Pulmonary artery endothelial cell (primary cell): Measurements from ENCODE around the gene AMY2A. TPM values are rescaled to one million over a fixed set of nuclear protein-coding genes. Genes with fewer than 3 reads are reported as not detected.
"Not testable (repeated sequence)": the region's sequence is repeated elsewhere in the genome, so short reads cannot be mapped to it uniquely, and the experiment has no call there.

Source experiments
- DNase-seq: peaks from one replicate; pipeline ENCODE4 v3.0.0-alpha.2; 2011; ENCODE audit warnings: low read depth, low spot score
- total RNA-seq: library from RNA; depleted of rRNA; stranded (reverse); fragments of >200 nt; gene quantifications from 2 replicates; pipeline ENCODE4 v1.2.3, GENCODE V29; 2014

AMY2A gene
- not detected in 2 replicates for total RNA-seq

DNA sequence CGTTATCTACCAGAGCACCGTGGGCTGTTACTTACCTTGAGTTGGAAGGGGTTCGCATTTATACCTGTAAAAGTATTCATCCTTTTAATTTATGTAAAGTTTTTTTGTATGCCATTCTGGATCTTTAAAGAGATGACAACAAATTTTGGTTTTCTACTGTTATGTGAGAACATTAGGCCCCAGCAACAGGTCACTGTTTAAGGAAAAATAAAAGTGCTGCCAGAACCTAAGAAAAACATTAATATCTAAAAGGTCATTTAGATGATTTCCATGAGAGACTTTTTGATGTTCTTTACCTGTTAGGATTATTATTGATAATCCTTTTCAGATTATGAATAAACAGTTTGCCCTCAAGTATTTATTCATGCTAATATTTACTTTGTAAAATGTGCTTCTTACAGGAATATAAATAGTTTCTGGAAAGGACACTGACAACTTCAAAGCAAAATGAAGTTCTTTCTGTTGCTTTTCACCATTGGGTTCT lies at the start of gene AMY2A:
Gene AMY2A, plus strand, starts transcription at position 434 of the 484 bp plus-strand sequence. Its CDS starts 14 bp downstream, at position 448.
- not testable (repeated sequence) for DNase-seq

DNA sequence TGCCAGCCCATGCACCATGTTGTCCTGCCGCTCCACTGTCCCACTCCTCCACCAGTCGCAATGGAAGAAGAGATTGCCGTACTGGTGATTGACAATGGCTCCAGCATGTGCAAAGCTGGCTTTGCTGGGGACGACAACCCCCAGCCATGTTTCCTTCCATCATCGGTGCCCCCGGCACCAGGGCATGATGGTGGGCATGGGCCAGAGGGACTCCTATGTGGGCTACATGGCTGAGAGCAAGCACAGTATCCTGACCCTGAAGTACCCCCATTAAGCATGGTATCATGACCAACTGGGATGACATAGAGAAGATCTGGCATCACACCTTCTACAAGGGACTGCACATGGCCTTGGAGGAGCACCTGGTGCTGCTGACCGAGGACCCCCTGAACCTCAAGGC lies 47.7 kb upstream of the AMY2A start:
- DNase-seq = no peak

DNA sequence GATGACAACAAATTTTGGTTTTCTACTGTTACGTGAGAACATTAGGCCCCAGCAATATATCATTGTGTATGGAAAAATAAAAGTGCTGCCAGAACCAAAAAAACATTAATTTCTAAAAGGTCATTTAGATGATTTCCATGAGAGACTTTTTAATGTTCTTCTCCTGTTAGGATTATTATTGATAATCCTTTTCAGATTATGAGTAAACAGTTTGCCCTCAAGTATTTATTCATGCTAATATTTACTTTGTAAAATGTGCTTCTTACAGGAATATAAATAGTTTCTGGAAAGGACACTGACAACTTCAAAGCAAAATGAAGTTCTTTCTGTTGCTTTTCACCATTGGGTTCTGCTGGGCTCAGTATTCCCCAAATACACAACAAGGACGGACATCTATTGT lies 45.9 kb upstream of the AMY2A start, which contains the start of gene AMY2B:
Gene AMY2B, plus strand, starts transcription at position 301 of the 400 bp plus-strand sequence. Its CDS starts 14 bp downstream, at position 315.
- DNase-seq = not testable (repeated sequence)

GRCh38 chr1:103576065-103576464 lies 41.2 kb upstream of the AMY2A start:
- no peak for DNase-seq

DNA sequence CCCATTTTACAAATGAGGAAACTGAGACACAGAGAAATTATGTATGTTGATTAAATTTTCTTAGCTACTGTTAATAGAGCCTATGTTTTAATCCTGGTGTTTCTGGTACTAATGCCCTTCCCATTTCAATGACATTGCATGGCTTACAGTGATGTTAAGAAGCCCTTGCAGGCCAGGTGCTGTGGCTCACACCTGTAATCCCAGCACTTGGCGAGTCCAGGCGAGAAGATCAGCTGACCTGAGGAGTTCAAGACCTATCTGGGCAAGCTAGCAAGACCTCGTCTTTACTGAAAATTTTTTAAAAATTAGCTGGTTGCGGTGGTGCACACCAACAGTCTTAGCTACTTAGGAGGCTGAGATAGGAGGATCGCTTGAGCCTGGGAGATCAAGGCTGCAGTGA lies 40.4 kb upstream of the AMY2A start:
- not testable (repeated sequence) for DNase-seq

- DNase-seq = no peak
These were observed 34.8 kb upstream of the AMY2A start for GRCh38 chr1:103582464-103582863.

- DNase-seq = no peak
These were observed 33.3 kb upstream of the AMY2A start for GRCh38 chr1:103583887-103584286.

DNA sequence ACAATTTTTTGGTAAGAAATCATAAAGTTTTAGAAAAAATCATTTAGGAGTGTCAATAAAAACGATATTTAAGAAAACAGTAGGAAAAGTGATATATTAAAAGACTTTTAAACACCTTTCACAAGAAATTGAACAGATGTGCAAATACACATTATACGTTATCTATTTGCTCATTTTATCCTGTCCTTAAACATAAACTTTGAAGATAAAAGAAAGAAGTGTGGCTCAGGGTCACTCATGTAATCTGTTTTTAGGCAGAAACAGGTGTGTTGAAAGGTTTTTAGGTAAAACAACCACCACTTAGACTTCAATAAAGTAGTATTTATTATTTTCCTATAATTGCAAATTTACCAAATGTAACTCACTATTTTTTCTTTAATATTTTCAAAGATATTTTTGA lies 32.7 kb upstream of the AMY2A start:
- no peak for DNase-seq

DNA sequence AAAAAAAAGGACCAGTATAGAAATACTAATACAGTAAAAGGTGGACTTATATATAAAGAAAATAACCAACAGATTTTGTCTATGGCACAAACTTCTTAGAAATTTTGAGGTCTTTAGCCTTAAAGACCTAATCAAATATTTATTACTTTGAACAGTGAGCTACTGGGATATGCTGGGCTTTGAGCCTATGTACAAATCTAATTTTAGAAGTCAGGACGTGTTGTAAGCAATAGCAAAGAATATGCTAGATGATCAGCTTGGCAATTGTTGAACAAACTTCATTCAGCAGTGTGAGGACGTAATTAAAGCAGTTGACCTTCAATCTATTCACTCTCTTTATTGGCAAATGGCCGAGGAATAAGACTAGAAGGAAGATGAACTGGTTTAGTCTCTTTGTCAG lies 14.5 kb upstream of the AMY2A start:
- DNase-seq = not testable (repeated sequence)

DNA sequence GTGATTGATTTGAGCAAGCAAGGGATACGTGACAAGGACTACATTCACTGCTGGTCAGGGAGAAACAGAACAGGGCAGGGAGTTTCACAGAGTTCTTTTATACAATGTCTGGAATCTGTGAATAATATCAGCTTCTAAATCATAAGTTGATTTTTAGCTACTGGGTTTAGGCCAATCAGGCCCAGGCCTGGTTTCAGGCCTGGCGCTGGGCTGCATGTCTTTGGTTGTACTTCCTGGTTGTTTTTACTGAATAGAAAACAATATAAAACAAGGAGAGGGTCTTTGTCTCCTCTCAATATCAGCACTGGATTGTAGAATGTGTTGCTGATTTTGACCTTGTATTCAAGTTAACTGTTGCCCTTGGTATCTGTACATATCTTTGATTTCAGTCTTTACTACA lies 865 bp upstream of the AMY2A start:
- no peak for DNase-seq

GRCh38 chr1:103627436-103627835 lies 10.2 kb downstream of the AMY2A start:
- DNase-seq = not testable (repeated sequence)

DNA sequence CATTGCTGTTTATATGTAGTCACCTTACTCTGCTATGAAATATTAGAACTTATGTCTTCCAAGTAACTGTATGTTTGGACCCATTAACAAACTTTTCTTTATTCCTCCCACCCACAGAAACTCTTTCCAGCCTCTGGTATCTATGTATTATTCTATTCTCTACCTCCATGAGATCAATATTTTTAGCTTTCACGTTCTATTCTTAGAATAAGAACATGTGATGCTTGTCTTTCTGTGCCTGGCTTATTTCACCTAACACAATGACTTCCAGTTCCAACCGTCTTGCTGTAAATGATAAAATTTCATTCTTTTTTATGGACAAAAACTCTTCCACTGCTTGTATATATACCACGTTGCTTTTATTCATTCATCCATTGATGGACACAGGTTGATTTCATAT lies 24.0 kb downstream of the AMY2A start:
- DNase-seq = not testable (repeated sequence)

- not testable (repeated sequence) for DNase-seq
These were observed 26.7 kb downstream of the AMY2A start for GRCh38 chr1:103643908-103644307.

GRCh38 chr1:103650305-103650704 lies 33.1 kb downstream of the AMY2A start:
- not testable (repeated sequence) for DNase-seq

GRCh38 chr1:103650889-103651288 lies 33.7 kb downstream of the AMY2A start:
- DNase-seq = not testable (repeated sequence)

GRCh38 chr1:103654133-103654532 lies 36.9 kb downstream of the AMY2A start:
- DNase-seq = not testable (repeated sequence)

- DNase-seq = not testable (repeated sequence)
These were observed 38.2 kb downstream of the AMY2A start, which contains the start of gene AMY1A for GRCh38 chr1:103655460-103655859. AMY1A (plus strand) TSS chr1:103655760; CDS start chr1:103656331, 571 bp downstream.

Other genes with a start within 250 kb of the AMY2A start
- 3.2 and 3.6 TPM in 2 replicates for gene RNPC3, start 91.7 kb upstream of the AMY2A start, total RNA-seq
- 1.2 and 1.5 TPM in 2 replicates for gene AMY2B, start 45.8 kb upstream of the AMY2A start, total RNA-seq
- not detected in 2 replicates for gene AMY1A, start 38.3 kb downstream of the AMY2A start, total RNA-seq
- not detected in 2 replicates for gene AMY1B, start 78.8 kb downstream of the AMY2A start, total RNA-seq
- not detected in 2 replicates for gene AMY1C, start 132.5 kb downstream of the AMY2A start, total RNA-seq